ENCODE measurements around the gene AOC3. TPM values are rescaled to one million over a fixed set of nuclear protein-coding genes. Genes with fewer than 3 reads are reported as not detected.
"Not testable (repeated sequence)": the region's sequence is repeated elsewhere in the genome, so short reads cannot be mapped to it uniquely, and the experiment has no call there.

The AOC3 gene
- polyA plus RNA-seq, 2 of the 4 experiments (the other 2 are of a cell fraction) = 0.79 to 1.4 TPM

DNA sequence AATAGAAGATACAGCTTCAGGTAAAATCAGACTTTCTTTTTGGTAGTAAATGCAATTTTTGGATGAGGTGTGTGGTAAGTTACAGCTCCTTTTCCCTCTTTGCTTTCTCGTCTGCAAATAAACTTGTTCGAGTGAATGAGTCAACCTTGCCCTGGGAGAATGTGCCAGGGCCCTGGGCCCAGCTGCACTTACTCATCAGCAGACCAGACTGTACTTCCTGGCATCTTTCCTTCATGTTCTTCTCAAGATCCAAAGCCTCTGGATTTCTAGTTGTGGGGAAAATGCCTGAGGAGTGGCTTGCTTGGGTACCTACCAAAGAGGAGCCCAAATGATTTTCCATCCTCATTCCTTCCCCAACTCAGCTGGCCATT is 44.2 kb downstream of the AOC3 start:
- peak; percentile 93 to 96 for ATAC-seq
- peak; percentile 78 to 86 for DNase-seq (ENCODE audit: low read depth in 1 of 2, low spot score in 1 of 2)

DNA sequence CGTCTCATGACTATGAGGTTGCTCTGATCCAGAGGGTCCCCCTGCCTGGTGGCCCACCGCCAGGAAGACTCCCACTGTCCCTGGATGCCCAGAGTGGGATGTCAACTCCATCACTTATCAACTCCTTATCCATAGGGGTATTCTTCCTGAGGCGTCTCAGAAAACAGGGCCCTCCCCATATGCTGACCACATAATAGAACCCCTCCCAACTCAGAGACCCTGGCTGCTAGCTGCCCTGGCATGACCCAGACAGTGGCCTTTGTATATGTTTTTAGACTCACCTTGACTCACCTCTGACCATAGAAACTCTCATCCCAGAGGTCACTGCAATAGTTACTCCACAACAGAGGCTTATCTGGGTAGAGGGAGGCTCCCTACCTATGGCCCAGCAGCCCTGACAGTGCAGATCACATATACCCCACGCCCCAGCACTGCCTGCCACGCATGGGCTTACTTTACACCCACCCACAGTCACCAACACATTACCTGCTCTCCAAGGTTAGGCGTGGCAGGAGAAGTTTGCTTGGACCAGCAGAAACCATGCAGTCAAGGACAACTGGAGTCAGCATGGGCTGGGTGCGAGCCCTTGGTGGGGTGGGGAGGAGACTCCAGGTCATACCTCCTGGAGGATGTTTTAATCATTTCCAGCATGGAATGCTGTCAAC is 47.3 kb downstream of the AOC3 start:
- ChIA-PET POLR2A (no interaction called here), CTCF (interaction anchor here (0.5 to 2.6 kb wide), 7 partner anchors 13 to 135 kb away, joined by 3 to 11 read pairs (median 4); partner anchors contain the start of gene RPL27)
- Histone ChIP-seq H3K4me2 (no peak overlapping the region), H3K4me3 (no peak overlapping the region), H3K9me3 (no peaks in the 10 kb centered on the region), H3K27ac (no peak overlapping the region), H3K4me1 (peaks cover 24% of the 10 kb centered on the region)
- no peak for ATAC-seq
- TF ChIP-seq NFE2L2 (conservative IDR thresholded peaks at IDR 0.05; ENCODE audit: low read length) (no peak), SREBF2 (IDR thresholded peaks at IDR 0.05) (no peak), EHF (CRISPR knock-in tag; IDR thresholded peaks at IDR 0.05) (no peak), CHD2 (IDR thresholded peaks at IDR 0.05; ENCODE audit: low read length, partially characterized antibody) (no peak), TP53 (CRISPR knock-in tag; IDR thresholded peaks at IDR 0.05) (no peak), ZC3H11A (IDR thresholded peaks at IDR 0.05) (no peak), NR3C1 (IDR thresholded peaks at IDR 0.05) (no peak), MAZ (IDR thresholded peaks at IDR 0.05; ENCODE audit: borderline replicate concordance, low read depth, low read length) (no peak), ZSCAN20 (CRISPR knock-in tag; IDR thresholded peaks at IDR 0.05) (no peak), ZNF302 (CRISPR knock-in tag; IDR thresholded peaks at IDR 0.05) (no peak)
- TF ChIP-seq, protein P1, sequence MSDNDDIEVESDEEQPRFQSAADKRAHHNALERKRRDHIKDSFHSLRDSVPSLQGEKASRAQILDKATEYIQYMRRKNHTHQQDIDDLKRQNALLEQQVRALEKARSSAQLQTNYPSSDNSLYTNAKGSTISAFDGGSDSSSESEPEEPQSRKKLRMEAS (IDR thresholded peaks at IDR 0.05) = no peak
- TF ChIP-seq, protein P2, sequence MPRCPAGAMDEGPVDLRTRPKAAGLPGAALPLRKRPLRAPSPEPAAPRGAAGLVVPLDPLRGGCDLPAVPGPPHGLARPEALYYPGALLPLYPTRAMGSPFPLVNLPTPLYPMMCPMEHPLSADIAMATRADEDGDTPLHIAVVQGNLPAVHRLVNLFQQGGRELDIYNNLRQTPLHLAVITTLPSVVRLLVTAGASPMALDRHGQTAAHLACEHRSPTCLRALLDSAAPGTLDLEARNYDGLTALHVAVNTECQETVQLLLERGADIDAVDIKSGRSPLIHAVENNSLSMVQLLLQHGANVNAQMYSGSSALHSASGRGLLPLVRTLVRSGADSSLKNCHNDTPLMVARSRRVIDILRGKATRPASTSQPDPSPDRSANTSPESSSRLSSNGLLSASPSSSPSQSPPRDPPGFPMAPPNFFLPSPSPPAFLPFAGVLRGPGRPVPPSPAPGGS (IDR thresholded peaks at IDR 0.05) = no peak
- no peak for DNase-seq (ENCODE audit: low read depth in 1 of 2, low spot score in 1 of 2)
- 74% methylated on average over 7 of the region's 7 CpGs for WGBS (ENCODE audit: missing lambda C conversion rate)
- FAIRE-seq = no peak

More for the DNA sequence above, 44.2 kb downstream of the AOC3 start:
- Histone ChIP-seq H3K4me3 (no peak overlapping the region), H3K9me3 (no peaks in the 10 kb centered on the region), H3K4me1 (peaks cover 27% of the 10 kb centered on the region), H3K27ac (peak overlapping the region; percentile 68 to 78), H3K4me2 (peak overlapping the region; percentile 66)
- ChIA-PET POLR2A (interaction anchor here (0.5 to 1.2 kb wide), 4 partner anchors 70 to 421 kb away, joined by 3 to 6 read pairs (median 4); partner anchors contain the start of gene RPL27), CTCF (interaction anchor here (0.6 to 2.8 kb wide), 7 partner anchors 9 to 152 kb away, joined by 3 to 17 read pairs (median 3); partner anchors contain the start of gene AOC2)
- peak; percentile 98 for FAIRE-seq
- WGBS (ENCODE audit: missing lambda C conversion rate) = 0% methylated on average over 2 of the region's 2 CpGs
- TF ChIP-seq FOSL2 (IDR thresholded peaks at IDR 0.05) (peak; percentile 61; the same call in 1 of the 2 replicates), FOSL2 (CRISPR knock-in tag; IDR thresholded peaks at IDR 0.05) (peak; percentile 84), MYC (IDR thresholded peaks at IDR 0.05; ENCODE audit: borderline replicate concordance, low read length) (0 out of 2 replicates have a peak, but pooled peaks have one; percentile 26), BHLHE40 (IDR thresholded peaks at IDR 0.05; ENCODE audit: low read depth, low read length) (no peak), SMC3 (IDR thresholded peaks at IDR 0.05) (0 out of 3 replicates have a peak, but pooled peaks have one; percentile 14), HOXB13 (CRISPR knock-in tag; IDR thresholded peaks at IDR 0.05; ENCODE audit: low read depth) (no peak), JUNB (IDR thresholded peaks at IDR 0.05) (peak; percentile 48), CHD4 (IDR thresholded peaks at IDR 0.05; ENCODE audit: borderline replicate concordance) (no peak), HES2 (IDR thresholded peaks at IDR 0.05) (no peak), CTCF (IDR thresholded peaks at IDR 0.05) (no peak)
- TF ChIP-seq, protein P1 (IDR thresholded peaks at IDR 0.05) = peak; percentile 57

DNA sequence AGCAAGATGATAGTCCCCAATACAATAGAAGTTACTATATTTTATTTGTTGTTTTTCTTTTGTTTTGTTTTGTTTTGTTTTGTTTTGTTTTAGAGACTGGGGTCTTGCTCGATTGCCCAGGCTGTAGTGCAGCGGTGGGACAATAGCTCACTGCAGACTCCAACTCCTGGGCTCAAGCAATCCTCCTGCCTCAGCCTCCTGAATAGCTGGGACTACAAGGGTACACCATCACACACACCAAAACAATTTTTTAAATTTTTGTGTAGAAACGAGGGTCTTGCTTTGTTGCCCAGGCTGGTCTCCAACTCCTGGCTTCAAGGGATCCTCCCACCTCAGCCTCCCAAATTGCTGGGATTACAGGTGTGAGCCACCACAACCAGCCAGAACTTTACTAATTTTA is 49.0 kb downstream of the AOC3 start:
- POLR2A ChIA-PET; H3K4me2 ChIP-seq; ATAC-seq; H3K4me1 ChIP-seq; H3K9me3 ChIP-seq; FAIRE-seq; DNase-seq (ENCODE audit: low read depth in 1 of 2, low spot score in 1 of 2); H3K27ac ChIP-seq; H3K4me3 ChIP-seq: not testable (repeated sequence)
- WGBS (ENCODE audit: missing lambda C conversion rate) = 16% methylated on average over 3 of the region's 3 CpGs
- CTCF ChIA-PET = interaction anchor here (1.1 to 2.5 kb wide), 5 partner anchors 10 to 57 kb away, joined by 3 to 11 read pairs (median 6); no protein-coding TSS in a partner anchor
